Progenitor cell of endocrine pancreas (in vitro differentiated cells): ENCODE data around the gene CTPS2. TPM values are rescaled to one million over a fixed set of nuclear protein-coding genes. Genes with fewer than 3 reads are reported as not detected.

ENCODE experiments used
- DNase-seq: peaks from one replicate; pipeline ENCODE4 v3.0.0; 2021; ENCODE audit warnings: low spot score; ENCODE audit not compliant: unreplicated experiment
- H3K27ac Mint-ChIP-seq: 2 replicates; pipeline ENCODE4 v1.8.0; 2021; ENCODE audit warnings: mild to moderate bottlenecking, moderate library complexity, mixed read lengths
- H3K27me3 Mint-ChIP-seq: 2 replicates; pipeline ENCODE4 v1.8.0; 2021; ENCODE audit warnings: mixed read lengths
- H3K36me3 Mint-ChIP-seq: 2 replicates; pipeline ENCODE4 v1.8.0; 2022; ENCODE audit warnings: mixed read lengths; ENCODE audit not compliant: insufficient read depth
- H3K4me1 Mint-ChIP-seq: 2 replicates; pipeline ENCODE4 v1.8.0; 2021; ENCODE audit warnings: low read depth, mixed read lengths
- H3K4me3 Mint-ChIP-seq: 2 replicates; pipeline ENCODE4 v1.8.0; 2021; ENCODE audit warnings: low read depth, mild to moderate bottlenecking, moderate library complexity, mixed read lengths
- H3K9me3 Mint-ChIP-seq: 2 replicates; pipeline ENCODE4 v1.8.0; 2021; ENCODE audit warnings: low read depth, mixed read lengths
- total RNA-seq: library from RNA; stranded (reverse); gene quantifications from 2 replicates; pipeline ENCODE4 v1.2.1, GENCODE V29; 2021
- TF ChIP-seq, protein P1 (sequence below): fragments of 200-600 bp; sonication (generic); IDR thresholded peaks from one replicate; pipeline ENCODE4 v1.5.0; 2021; ENCODE audit warnings: antibody characterized with exemption, mild to moderate bottlenecking; ENCODE audit not compliant: unreplicated experiment

The CTPS2 gene
- total RNA-seq, 1 donor from 2014 or later: 111 TPM

DNA sequence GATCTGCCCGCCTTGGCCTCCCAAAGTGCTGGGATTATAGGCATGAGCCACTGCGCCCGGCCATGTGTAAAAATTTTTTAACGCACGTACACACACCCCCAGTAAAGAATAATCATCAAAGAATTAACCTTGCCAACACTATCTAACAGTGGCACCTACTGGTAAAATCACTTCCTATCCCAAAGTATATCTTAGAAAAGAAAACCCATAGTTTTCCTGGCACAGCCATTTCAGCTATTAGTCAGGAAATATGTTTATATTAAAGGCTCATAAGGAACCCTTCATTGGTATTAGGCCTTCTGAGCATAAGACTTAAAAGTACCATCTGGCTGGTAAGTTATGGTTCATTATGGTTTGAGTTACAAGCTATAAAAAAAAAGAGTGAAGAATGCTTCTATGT lies 48.4 kb downstream of the CTPS2 start:
- H3K4me1 Mint-ChIP-seq: peaks cover 16% of the 10 kb centered on the region
- H3K9me3 Mint-ChIP-seq: no peaks in the 10 kb centered on the region
- no peak for DNase-seq
- H3K27me3 Mint-ChIP-seq: no peaks in the 10 kb centered on the region
- peak overlapping the region; percentile 56 for H3K27ac Mint-ChIP-seq
- TF ChIP-seq, protein P1, sequence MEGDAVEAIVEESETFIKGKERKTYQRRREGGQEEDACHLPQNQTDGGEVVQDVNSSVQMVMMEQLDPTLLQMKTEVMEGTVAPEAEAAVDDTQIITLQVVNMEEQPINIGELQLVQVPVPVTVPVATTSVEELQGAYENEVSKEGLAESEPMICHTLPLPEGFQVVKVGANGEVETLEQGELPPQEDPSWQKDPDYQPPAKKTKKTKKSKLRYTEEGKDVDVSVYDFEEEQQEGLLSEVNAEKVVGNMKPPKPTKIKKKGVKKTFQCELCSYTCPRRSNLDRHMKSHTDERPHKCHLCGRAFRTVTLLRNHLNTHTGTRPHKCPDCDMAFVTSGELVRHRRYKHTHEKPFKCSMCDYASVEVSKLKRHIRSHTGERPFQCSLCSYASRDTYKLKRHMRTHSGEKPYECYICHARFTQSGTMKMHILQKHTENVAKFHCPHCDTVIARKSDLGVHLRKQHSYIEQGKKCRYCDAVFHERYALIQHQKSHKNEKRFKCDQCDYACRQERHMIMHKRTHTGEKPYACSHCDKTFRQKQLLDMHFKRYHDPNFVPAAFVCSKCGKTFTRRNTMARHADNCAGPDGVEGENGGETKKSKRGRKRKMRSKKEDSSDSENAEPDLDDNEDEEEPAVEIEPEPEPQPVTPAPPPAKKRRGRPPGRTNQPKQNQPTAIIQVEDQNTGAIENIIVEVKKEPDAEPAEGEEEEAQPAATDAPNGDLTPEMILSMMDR: no peak
- H3K36me3 Mint-ChIP-seq: peaks cover 39% of the 10 kb centered on the region
- no peak overlapping the region for H3K4me3 Mint-ChIP-seq

DNA sequence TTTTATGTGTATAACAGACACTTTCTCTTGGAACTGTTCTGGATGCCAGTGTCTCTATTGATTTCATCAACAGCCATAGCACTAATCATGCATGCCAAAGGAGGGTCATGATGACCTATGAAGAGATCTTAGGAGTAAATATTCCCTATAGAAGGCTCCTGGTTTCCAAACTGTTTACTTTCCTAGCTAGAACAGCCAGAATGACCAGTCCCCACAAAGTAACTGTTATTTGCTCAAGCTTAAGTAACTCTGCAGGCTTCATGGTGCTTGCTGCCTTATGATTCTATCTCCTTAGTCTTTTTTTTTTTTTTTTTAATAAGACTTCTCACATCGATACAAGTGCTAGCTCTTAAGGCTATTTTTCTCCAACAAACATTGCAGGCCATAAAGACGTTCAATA lies 50.1 kb downstream of the CTPS2 start:
- Mint-ChIP-seq H3K4me1 (peaks cover 16% of the 10 kb centered on the region), H3K27me3 (no peaks in the 10 kb centered on the region), H3K36me3 (peaks cover 45% of the 10 kb centered on the region), H3K4me3 (no peak overlapping the region), H3K9me3 (no peaks in the 10 kb centered on the region), H3K27ac (no peak overlapping the region)
- no peak for DNase-seq
- TF ChIP-seq, protein P1: no peak

DNA sequence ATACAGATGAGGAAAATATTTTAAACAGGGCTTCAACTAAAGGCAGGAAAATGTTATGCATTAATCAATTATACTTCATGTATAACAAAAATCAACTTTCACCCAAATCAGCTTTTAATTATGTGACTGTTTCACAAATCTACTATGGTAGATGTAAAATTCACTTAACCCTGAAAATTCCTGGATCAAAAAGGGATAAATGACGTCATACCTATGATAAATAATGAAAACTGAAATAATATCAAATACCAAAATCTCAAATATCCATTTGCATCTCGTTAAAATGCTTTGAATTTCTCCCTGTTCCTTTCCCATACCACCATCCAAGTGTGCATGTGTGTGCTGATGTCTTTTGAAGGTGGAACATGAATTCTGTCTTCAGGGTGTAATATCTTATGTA lies 51.0 kb downstream of the CTPS2 start:
- Mint-ChIP-seq H3K27ac (no peak overlapping the region), H3K4me1 (peaks cover 16% of the 10 kb centered on the region), H3K36me3 (peaks cover 47% of the 10 kb centered on the region), H3K4me3 (no peak overlapping the region), H3K9me3 (no peaks in the 10 kb centered on the region), H3K27me3 (no peaks in the 10 kb centered on the region)
- TF ChIP-seq, protein P1: no peak
- DNase-seq: no peak

DNA sequence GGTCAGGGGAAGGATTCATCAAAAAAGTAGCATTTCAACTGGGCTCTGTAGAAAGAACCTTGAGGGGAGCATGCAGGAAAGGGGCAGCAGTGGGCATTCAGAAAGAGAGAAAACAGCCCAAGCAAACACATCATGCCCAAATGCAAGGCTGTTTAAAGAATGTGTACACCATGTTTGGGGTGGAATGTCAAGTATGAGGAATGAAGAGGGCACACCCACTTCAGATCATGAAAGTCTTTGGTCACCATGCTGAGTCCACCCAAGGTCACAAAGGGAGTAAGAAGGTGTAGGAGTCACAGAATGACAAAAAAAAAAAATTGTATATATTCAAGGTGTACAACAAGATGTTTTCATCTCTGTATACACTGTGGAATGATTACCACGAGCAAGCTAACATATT lies 53.1 kb downstream of the CTPS2 start:
- H3K4me1 Mint-ChIP-seq: peaks cover 18% of the 10 kb centered on the region
- peaks cover 35% of the 10 kb centered on the region for H3K36me3 Mint-ChIP-seq
- no peak overlapping the region for H3K27ac Mint-ChIP-seq
- no peak overlapping the region for H3K4me3 Mint-ChIP-seq
- no peaks in the 10 kb centered on the region for H3K9me3 Mint-ChIP-seq
- no peak for DNase-seq
- TF ChIP-seq, protein P1: no peak
- H3K27me3 Mint-ChIP-seq: no peaks in the 10 kb centered on the region

DNA sequence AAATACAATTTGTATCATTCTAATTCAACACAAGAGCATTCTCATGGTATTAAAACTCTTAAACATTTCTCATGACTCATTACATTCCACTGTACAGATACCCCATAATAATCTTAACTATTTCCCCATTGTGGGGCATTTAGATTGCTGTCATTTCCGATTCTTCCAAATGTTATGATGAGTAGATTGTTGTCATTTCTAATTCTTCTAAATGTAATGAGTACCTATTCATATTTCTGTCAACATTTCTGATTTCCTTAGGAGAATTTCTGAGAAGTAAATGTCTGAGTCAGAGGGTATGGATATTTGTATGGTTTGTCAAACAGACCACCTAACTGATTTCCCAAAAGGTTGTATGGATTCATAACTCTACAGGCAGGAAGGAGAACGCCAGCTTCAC lies 54.2 kb downstream of the CTPS2 start:
- H3K36me3 Mint-ChIP-seq: peaks cover 28% of the 10 kb centered on the region
- TF ChIP-seq, protein P1: no peak
- H3K9me3 Mint-ChIP-seq: no peaks in the 10 kb centered on the region
- DNase-seq: no peak
- no peaks in the 10 kb centered on the region for H3K27me3 Mint-ChIP-seq
- no peak overlapping the region for H3K4me3 Mint-ChIP-seq
- H3K4me1 Mint-ChIP-seq: peaks cover 15% of the 10 kb centered on the region
- no peak overlapping the region for H3K27ac Mint-ChIP-seq
